ENCODE results near the gene DAB2IP.
"Not testable (repeated sequence)": the region's sequence is repeated elsewhere in the genome, so short reads cannot be mapped to it uniquely, and the experiment has no call there.

The DAB2IP gene

DNA sequence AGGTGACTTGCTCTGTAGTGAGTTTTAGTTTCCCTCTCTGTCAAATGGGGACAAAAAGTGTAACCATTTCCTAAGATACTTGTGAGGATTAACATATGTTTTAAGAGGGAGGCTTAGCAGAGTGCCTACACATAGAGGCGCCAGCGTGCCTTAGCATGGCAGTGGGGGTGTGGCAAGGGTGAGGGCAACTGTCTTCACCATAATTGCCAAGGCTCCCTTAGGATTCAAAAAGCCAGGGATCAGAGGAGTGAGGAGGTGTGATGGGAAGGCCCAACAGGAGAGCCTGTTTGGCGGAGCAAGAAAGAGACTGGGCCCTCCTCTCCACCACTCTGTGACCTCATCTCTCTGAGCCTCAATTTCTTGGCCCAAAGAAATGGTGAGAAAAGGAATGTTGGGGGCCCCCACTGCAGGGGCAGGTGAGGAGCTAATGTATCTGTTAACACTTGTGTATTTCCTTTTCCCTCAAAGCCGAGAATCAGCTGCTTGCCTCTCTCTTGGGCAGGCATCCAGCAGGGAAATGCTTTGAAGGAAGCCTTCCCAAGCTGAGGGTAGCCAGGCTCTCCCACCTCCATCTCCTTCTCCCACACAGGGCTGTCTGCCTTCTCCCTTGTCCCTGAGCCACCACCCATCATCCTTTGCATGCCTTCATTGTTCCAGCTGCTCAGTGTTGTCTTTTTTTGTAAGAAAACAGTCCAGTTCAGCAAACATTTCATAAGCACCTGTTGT is 76.0 kb downstream of the DAB2IP start:
- no peak for DNase-seq (ENCODE audit: low read depth in 2 of 2)

DNA sequence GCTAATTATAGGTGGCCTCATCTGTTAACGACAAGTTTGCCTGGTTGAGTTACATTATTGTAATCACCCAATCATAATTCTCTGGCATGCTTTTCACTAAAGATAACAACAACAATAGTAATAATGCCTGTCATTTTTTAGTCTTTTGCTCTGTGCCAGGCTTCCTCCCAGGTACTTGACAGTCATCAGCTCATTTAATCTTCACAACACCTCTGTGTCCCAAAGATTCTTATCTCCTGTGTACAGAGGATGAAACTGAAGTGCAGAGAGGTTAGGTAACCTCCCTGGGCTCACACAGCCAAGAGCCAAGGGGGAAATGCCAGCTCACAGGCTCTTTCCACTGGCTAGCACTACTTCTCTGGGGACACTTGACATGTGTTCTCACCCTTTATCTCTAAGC is 77.5 kb downstream of the DAB2IP start:
- DNase-seq (ENCODE audit: low read depth in 2 of 2), result no peak

DNA sequence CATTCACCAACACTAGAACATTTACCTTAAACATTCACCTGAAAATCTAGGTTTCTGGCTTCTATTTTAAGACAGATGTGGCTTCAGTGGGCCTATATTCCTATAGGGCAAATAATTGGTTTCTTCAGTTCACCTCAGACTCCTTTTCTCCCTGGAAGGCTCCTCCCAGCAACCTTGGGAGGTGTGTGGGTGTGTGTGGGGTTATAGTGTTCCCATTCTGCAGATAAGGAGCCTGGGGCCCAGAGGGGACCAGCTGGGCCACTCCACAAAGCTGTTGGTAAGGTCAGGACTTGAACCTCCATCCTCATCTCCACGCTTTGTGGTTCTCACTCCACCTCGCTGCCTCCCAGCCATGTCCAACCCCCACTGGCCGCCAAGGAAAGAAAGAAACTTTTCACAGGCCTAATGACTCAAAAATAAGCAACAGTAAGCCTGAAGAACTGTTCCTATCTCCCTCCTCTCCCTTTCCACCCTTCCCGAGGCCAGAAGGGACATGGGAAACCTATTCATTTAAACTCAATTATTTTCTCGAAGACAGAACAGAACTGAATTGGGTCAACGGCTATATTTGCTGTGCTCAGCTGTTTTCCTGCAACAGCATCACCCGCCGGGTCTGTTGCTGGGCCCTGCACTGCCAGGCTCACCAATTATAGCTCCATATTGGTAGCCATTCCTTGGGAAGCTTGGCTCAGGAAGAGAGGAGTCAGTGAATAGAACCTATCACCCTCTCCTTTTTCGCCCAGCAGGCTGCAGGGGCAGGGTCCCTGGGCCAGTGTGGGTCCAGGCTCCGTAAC is 78.5 kb downstream of the DAB2IP start:
- DNase-seq (ENCODE audit: low read depth in 2 of 2), result no peak

DNA sequence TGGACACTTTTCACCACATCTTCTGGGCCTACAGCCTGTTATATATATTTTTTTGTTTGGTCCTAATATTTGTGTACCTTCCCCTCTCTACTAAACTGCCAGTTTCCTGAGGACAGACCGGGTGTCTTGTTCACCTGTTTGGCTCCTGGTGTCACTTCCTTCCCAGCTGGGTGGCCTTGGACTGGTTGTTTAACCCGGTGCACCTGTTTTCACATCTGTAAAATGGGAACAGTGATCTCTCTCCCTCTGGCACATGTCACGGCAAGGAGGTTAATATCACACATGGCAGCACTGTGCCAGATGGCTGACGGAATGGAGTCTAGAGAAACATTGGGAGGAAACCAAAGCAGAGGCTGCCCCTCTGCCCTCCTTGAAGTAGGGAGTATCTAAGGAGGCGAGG is 79.7 kb downstream of the DAB2IP start:
- DNase-seq (ENCODE audit: low read depth in 2 of 2), result no peak

DNA sequence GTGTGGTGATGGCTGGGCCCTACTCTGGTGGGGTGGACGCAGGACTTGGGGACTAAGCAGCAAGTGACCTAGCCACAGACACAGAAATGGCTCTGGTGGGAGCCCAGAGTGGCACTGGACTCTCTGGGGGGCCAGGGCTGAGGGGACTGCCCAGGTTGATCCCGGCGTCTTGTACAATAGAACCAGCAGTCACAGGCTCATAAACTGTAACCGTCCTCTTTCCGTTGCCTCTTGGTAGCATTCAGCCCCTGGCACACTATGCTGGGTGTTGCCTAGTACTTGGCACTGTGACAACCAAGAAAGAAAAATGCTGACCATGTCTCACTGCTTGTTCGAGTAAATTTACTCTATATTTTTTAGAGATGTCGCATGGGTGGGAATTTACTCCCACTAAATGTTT is 80.5 kb downstream of the DAB2IP start:
- no peak for DNase-seq (ENCODE audit: low read depth in 2 of 2)

DNA sequence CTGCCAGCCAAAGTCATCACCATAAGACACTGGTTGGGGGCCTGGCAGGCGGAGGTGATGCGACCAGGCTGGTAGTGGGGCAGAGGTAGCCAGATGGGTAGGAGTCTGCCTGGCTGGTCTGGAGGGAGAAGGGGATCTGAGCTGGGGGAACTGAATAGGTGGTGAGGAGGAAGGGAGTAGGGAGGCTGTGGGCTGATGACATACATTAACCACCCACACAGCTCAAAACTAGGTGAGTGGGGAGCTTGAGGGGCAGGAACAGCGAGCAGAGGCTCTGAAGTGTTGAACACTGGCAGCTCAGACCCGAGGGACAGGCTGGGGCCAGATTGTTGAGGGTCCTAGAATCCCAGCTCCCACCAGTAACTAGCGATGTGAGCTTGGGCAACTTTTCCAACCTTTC is 81.0 kb downstream of the DAB2IP start:
- DNase-seq (ENCODE audit: low read depth in 2 of 2), result no peak

DNA sequence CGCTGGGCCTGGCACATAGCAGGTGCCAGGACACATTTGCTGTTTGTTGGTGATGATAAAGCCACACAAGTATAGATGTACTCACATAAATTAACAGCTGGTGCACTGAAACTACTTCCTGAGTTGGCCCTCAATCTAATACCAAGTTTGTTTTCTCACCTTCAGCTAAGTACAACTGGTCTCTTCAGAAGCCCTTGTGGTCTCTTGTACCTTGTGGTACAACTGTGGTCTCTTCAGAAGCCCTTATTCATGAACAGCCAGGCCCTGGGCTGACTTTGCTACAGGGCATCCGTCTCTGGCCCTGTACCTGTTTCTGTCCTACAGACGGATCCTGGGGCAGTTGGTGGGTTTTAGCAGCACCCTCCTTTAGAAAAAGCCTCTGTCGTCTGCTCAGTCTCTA is 81.5 kb downstream of the DAB2IP start:
- no peak for DNase-seq (ENCODE audit: low read depth in 2 of 2)

DNA sequence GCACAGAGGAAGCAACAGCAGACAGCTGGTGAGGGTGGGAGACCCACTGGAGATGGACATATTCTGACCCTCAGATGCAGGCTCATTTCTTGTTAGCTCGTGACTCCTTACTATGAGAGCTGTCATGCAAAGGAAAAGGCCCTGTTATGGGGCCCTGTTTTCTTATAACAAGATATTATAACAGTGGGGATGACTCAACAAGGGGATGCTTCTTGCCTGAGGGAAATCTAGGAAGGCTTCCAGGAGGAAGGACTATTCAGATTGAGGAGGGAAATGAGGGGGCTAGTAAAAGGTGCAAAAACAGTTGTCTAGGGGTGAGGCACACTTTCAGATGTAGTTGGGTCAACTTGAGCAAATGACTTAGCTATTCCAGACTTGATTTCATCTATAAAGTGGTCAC is 83.0 kb downstream of the DAB2IP start:
- no peak for DNase-seq (ENCODE audit: low read depth in 2 of 2)

DNA sequence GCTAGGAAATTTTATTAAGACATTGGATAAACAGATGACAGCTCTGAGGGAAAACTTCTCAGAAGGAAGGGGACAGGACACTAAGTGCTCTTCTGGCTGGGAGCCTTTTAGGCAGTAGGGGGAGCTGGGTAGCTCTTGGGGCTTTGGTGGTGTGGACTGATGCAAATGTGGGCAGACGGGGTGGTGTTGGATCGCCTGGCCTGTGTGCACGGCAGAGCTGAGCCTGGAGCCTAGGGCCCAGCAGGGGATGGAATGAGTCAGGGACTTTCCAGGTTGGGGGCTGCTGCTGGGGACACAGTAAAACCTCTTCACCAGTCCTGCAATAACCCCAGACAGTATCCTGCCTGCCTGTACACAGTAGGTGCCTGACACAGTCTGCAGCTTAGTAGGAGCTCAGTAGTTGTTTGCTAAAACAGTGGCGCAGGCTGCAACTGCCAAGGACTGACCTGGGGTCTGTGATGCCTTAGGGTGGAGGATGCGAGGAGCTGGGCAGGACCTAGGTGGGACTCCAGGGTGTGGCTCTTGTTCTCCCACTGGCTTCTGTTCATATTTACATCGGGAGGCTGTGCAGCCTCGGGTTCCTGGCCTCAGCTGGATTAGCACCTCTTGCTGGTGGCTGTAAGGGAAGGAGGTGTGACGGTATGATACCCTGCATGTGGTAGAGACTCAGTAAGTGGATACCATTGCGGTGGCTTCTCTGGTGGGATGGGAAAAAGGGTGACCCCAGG is 83.8 kb downstream of the DAB2IP start:
- no peak for DNase-seq (ENCODE audit: low read depth in 2 of 2)

DNA sequence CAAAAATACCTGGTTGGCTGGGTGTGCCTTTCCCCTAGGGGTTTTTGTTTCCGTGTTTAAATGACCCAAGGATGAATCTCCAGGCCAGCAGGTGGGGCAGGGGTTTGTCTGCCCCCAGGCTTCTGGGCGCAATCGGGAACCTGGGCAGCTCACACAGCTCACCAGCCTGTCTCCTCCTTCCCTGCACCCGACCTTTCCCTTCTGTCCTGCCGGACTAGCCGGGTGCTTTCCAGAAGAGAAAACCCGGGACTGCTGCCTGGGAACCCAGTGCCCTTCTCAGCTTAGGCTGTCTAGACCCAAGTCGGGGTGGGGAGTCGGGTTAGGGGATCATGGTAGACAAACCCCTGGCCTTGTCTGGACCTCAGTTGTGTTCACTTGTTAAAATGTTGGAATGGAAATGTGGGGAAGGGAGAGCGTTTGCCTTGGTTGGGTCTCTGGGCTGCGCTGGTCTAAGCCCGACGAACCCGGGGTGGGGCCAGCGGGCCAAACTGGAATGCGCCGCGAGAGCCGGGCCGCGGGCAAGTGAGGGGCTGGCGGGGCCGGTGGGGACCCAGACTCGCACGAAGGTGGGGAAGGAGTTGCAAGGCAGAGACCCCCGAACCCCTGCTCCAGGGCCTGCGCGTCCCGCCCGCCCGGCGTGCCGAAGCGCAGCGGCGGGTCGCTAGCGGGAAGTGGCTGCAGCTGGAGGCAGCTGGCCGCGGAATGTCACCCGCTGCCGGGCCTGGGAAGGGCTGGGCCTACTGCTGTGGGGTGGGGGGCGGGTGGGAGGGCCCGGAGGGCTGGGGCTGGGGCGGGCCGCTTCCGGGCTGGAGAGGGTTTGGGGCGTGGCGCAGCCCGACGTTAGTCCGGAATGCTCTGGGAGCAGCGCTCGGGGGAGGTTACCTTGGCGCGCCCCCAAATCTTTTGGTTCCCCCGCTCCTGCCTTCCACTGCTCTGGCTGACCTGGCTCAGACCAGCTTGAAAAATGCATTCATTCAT is 84.6 kb downstream of the DAB2IP start:
- no peak for DNase-seq (ENCODE audit: low read depth in 2 of 2)

DNA sequence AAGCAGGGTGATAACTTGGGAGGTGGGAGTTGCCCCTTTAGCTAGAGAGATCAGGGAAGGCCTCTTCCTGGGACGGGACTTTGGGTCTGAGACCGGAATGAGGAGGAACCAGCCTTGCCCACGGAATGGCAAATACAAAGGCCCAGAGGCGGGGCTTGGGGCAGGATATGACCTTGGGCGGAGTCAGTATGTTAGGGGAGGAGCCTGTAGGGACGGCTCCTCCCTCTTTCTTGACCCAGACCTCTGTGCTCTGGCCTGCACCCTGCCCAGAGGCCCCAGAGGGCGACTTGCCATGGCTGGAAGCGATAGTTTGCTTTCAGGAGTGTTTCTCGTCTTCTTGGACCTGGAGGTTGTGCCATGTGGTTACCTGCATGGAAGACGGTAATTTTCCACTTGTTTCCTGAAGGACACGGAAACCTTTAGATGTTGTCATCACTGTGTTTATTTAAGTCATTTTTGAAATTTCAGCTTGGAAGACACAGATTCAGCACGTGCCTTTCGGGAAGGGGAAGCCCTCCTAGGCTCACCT is 85.6 kb downstream of the DAB2IP start:
- DNase-seq (ENCODE audit: low read depth in 2 of 2), result no peak

DNA sequence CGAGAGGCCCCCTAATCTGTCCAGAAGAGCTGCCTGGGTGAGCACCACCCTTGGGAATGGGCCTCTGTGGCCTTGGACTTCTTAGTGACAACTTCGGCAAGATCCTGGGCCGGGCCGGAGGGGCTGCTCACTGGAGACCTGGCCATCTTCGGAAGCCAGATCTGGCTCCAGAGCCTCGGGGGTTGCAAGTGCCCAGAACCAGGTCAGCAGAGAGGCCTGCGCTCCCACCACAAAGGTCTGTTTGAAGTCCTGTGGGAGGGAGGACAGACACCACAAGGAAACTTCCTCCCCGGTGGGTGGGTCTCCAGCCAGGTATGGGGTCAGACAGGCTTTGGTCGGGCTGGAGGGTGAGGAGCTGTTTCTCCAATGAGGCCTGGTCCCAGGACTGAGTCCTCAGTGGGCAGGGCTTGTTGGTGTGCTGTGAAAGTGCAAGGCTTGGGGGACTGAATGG is 86.1 kb downstream of the DAB2IP start:
- no peak for DNase-seq (ENCODE audit: low read depth in 2 of 2)

DNA sequence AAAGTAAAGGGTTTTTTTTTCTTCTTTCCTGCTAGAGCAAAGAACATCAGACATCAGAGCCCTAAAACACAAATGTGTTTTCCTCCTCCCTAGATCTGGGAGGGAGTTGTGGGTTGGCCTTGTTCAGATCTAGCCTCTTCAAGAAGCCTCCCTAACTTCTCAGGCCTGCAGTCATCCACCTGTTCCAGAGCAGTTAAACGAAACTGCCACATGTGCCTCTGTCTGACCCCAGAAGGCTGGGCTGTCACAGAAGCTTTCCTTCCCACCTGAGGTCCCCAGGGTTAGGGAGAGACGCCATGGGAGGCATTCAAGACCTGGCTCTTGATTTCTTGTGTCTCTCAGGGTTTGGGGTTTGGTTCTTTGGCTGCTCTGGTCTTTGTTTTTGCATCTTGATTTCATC is 87.0 kb downstream of the DAB2IP start:
- no peak for DNase-seq (ENCODE audit: low read depth in 2 of 2)

DNA sequence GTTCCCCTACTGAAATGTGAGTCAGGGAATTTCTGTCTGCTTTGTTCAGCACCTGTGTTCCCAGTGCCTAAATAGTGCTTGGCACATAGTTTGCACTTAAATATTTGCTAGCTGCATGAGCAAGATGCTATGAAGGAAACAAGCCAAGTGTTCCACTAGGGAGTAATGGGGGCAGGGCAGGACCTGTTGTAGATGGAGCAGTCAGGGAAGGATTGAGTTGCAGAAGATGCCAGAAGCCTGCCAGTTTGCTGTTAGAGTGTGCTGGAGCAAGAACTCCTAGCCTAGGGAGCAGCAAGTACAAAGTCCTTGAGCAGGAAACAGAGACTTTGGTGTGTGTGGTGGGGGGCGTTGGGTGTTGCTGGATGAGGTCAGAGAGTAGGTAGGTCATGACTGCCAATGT is 87.5 kb downstream of the DAB2IP start:
- DNase-seq (ENCODE audit: low read depth in 2 of 2), result no peak

DNA sequence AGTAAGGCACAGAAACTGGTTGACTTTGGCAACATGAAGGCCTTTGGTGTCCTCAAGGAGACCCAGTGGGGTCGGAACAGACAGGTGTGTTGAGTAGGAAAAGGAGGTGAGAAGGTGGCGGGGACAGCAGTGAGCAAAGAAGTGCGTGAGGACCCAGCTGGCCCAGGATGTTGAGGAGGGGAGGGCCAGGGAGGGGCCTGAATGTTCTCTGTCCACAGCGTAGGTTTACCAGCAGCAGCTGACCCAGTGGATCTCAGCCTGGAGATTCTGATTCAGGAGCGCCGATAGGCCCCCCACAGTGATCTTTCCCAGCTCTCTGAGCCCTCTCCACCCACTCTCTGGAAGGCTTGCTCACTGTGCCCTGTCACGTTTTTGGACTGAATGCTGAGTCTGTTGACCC is 88.5 kb downstream of the DAB2IP start:
- DNase-seq (ENCODE audit: low read depth in 2 of 2), result no peak

DNA sequence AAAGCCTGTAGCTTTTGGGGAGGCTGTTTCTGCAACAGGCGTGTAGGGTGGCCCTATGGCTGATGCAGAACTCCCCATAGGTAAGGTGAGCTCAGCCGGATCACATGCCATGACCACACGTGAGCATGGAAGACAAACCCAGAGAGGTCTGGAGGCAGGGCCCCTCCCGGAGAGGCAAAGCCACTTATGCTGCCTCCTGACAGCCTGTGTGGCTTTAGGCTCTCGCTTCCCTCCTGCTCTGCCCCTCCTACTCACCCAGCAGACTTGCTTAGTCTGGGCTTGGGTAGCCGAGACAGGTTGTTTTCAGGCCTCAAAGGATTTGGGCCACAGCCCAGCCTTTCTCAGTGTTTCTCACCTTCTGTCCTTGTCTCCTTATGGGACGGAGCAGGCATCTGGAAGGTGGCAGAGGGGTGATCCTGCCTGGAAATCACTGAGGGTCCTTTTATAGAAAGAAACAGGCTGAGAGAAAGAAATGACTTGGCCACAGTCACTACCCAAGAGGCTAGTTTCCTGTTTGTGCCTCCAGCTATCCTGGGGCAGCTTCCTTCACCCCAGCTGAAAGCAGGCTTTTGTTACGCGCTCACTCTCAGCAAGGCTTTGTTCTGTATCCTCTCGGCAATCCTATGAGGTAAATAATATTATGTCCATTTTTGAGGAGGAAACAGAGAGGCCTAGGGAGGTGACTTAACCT is 89.9 kb downstream of the DAB2IP start:
- DNase-seq (ENCODE audit: low read depth in 2 of 2), result no peak

DNA sequence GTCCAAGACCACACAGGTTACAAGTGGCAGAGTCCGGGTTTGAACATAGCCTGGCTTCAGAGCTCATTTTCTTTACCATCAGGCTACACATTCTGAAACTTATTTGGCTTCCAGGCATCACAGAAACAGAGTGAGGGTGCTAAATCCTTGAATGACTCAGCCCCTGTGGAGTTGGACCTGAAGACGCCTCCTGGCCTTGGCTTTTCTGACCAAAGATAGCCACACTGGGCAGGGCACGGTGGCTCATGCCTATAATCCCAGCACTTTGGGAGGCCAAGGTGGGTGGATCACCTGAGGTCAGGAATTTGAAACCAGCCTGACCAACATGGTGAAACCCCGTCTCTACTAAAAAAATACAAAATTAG is 90.5 kb downstream of the DAB2IP start:
- DNase-seq (ENCODE audit: low read depth in 2 of 2), result not testable (repeated sequence)

DNA sequence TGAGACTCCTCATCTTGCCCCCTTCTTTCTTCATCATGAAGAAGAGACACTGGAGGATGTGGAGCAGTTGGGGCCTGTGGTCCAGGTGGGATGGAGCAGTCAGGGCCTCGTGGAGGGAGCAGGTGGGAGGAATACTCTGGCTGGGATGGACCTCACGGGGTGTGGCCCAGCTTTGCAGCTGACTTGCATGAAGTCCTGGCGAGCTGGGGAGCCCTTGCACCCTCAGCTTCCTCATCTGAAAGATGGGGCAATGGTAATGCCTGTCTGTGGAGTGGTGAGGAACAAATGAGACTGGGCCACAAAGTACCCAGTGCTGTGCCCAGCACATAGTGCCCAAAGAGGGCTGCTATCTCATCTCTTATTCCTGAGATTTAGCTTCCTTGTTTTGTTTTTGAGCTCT is 91.5 kb downstream of the DAB2IP start:
- no peak for DNase-seq (ENCODE audit: low read depth in 2 of 2)

DNA sequence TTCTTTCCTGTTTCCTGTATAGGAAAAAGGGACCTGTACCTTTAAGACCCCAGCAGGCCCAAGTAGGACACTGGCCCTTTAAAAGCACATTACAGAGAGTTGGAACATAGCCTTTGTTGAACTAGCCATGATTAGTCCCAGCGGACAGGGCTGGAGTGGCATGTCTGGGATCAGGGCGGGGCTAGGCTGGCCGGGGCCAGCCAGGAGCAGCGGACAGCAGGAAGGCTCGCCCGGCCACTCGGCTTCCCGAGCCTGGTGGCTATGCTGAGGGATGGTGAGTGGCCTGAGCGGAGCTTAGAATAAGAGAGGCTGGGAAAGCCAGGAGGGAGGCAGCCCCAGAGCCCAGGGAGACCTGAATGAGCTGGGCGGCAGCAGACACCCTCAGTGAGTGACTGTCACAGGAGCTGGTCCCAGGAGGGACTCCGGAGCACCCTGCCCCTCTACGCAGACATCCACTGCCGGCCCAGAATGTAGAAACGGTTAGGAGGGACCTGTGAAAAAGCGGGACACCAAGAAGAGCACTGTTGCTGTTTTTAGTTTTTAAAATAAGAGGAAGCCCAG is 92.1 kb downstream of the DAB2IP start:
- DNase-seq (ENCODE audit: low read depth in 2 of 2), result no peak

DNA sequence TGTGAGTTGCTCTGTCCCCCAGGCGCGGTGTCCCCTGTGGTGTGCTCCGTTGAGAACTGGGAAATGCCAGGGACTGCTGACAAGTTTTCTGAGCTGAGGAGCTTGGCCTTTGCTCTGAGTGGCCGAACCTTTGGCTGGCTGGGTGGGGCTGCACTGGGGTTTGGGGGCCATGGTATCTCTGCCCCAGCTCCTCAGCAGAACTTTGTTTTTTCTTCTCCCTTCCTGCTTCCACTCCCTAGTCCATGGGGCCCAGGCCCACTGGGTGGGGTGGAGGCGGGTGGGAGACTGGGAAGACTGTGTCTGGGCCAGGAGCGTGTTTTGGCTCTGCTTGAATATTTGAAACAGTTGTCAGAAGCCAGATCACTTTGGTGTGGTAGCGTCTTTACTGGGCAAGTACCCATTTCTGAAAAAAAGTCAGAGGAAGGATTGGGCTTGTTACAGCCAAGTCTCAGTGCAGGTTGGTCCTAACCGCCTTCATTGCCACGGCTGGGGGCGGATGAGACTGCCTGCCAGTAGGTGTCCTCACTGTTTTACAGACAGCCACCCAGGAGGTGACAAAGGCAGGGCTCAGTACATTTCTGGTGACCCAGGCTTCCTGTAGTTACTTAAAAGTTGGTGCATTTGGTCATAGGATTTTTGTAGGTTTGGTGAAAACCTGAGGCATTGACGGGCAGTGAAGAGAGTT is 92.7 kb downstream of the DAB2IP start:
- peak in 1 of 2 donors; percentile 12 for DNase-seq (ENCODE audit: low read depth in 2 of 2)

Measured in stimulated activated CD4-positive, alpha-beta T cell treated with anti-CD3 and anti-CD28 coated beads, Interleukin-4, amount 100 ng/mL, for 48 hours (primary cell).